ENCODE results near the gene INPP5A.

- TF ChIP-seq CTCF (IDR thresholded peaks at IDR 0.05 in 8 of 11, conservative IDR thresholded peaks at IDR 0.05 in 3 of 11) (no peak), POLR2A (IDR thresholded peaks at IDR 0.05) (no peak)
These were observed 156.1 kb downstream of the INPP5A start for GRCh38 chr10:132693676-132694075.
